ENCODE results near the gene NAV1. TPM values are rescaled to one million over a fixed set of nuclear protein-coding genes. Genes with fewer than 3 reads are reported as not detected.
A peak's percentile ranks its signal among the peaks of the same experiment; 100 is the strongest.

Gene NAV1
- total RNA-seq, 4 donors from 2014 or later: 13.3 to 29.7 (median 24.1) TPM

GRCh38 chr1:201540846-201541735, 2.2 kb downstream of the NAV1 start:
- intact Hi-C loops (cut with DNase I): no loop called here
- peaks cover 8 to 34% of the 10 kb centered on the region in 2 donors for H3K4me1 ChIP-seq
- H3K27ac ChIP-seq: peak overlapping the region; percentile 39 to 76 (median 70)
- no peaks in the 10 kb centered on the region for H3K27me3 ChIP-seq
- no peak for TF ChIP-seq POLR2A (IDR thresholded peaks at IDR 0.05)
- TF ChIP-seq, protein P1, sequence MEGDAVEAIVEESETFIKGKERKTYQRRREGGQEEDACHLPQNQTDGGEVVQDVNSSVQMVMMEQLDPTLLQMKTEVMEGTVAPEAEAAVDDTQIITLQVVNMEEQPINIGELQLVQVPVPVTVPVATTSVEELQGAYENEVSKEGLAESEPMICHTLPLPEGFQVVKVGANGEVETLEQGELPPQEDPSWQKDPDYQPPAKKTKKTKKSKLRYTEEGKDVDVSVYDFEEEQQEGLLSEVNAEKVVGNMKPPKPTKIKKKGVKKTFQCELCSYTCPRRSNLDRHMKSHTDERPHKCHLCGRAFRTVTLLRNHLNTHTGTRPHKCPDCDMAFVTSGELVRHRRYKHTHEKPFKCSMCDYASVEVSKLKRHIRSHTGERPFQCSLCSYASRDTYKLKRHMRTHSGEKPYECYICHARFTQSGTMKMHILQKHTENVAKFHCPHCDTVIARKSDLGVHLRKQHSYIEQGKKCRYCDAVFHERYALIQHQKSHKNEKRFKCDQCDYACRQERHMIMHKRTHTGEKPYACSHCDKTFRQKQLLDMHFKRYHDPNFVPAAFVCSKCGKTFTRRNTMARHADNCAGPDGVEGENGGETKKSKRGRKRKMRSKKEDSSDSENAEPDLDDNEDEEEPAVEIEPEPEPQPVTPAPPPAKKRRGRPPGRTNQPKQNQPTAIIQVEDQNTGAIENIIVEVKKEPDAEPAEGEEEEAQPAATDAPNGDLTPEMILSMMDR (IDR thresholded peaks at IDR 0.05): no peak
- H3K4me3 ChIP-seq (replicated peaks in 1 of 3): no peak overlapping the region
- 87 to 89% methylated on average over 12 of the region's 12 CpGs for WGBS, 2 donors
- DNase-seq: no peak
- H3K36me3 ChIP-seq: no peaks in the 10 kb centered on the region
- no peaks in the 10 kb centered on the region for H3K9me3 ChIP-seq

DNA sequence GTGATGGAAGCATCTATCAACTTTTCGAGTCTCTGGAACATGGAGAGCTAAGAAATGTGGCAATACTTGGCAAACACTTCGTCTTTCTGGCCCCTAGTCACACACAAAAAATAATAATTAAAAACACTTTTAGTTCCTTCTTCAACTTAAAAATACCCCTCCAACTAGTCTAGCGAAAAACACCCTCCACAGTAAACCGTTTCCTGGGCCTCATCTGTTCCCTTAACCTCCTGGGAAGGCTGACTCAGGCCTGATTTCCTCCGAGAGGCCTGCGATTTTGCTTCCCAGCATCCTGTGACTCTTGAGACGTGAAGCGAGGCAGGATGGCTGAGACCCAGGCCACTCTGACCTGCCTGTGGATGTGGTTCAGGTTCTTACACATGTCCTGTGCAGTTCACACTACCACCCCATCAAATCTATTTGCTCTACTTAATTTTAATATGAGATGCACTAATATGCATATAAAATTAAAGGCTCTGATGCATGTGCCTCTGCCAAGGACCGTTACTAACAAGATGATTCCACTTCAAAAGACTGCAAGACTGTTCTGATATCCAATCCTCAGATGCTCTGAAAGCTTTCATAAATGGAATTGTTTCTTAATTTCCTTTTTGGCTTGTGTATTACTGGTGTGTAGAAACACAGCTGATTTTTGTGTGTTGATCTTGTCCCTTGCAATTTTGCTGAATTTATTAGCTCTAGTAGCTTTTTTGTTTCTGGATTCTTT, 3.5 kb downstream of the NAV1 start:
- no peaks in the 10 kb centered on the region for H3K36me3 ChIP-seq
- no peaks in the 10 kb centered on the region for H3K27me3 ChIP-seq
- no peak for DNase-seq
- no peaks in the 10 kb centered on the region for H3K9me3 ChIP-seq
- no peak overlapping the region for H3K4me3 ChIP-seq (replicated peaks in 1 of 3)
- intact Hi-C loops (cut with DNase I): no loop called here
- TF ChIP-seq POLR2A (IDR thresholded peaks at IDR 0.05): no peak
- TF ChIP-seq, protein P1 (IDR thresholded peaks at IDR 0.05): no peak
- H3K4me1 ChIP-seq: peaks cover 8 to 25% of the 10 kb centered on the region in 2 donors
- peak overlapping the region in 2 of 3 donors; percentile 27 to 53 for H3K27ac ChIP-seq
- WGBS, 2 donors: 68 to 78% methylated on average over 9 of the region's 9 CpGs

DNA sequence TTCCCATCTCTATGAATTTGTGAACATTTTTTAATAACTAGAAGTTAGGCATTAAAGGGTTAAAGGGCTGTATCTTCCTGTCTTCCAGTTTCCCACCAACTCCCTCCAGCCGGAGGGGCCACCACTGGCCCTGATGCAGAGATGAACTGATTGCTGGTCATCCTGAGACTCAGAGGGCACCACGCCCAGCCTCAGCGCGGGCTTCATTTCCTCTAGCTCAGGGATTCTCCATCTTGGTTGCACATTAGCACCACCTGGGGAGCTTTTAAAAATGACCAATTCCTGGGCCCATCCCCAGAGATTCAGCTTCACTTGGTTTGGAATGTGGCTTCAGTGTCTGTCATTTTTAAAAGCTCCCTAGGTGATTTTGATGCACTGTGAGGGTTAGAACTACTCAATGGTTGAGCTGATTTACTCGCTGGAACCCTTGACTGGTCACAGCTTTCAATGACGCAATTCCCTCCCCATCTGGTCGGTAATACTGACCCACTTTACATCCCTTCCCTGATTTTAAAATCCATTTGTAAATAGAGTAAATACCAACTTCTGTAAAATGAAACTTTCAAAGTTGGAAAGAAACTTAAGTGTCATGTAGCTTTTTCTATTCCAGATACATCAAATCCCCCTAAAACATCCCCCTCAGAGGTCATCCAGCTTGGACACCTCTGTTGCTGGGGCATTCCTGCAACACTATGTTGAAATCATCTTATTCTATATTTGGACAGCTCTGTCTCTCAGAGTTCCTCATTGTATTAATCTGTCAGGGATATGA, 5.1 kb downstream of the NAV1 start:
- no peak overlapping the region for H3K4me3 ChIP-seq (replicated peaks in 1 of 3)
- intact Hi-C loops (cut with DNase I): no loop called here
- peaks cover 0 to 14% of the 10 kb centered on the region in 2 donors for H3K4me1 ChIP-seq
- H3K36me3 ChIP-seq: no peaks in the 10 kb centered on the region
- H3K27ac ChIP-seq: no peak overlapping the region
- 70 to 72% methylated on average over 7 of the region's 7 CpGs for WGBS, 2 donors
- no peak for DNase-seq
- no peaks in the 10 kb centered on the region for H3K9me3 ChIP-seq
- H3K27me3 ChIP-seq: no peaks in the 10 kb centered on the region
- TF ChIP-seq, protein P1 (IDR thresholded peaks at IDR 0.05): no peak
- no peak for TF ChIP-seq POLR2A (IDR thresholded peaks at IDR 0.05)

GRCh38 chr1:201544710-201545109, 5.8 kb downstream of the NAV1 start:
- no peaks in the 10 kb centered on the region for H3K9me3 ChIP-seq
- no peak overlapping the region for H3K27ac ChIP-seq
- H3K36me3 ChIP-seq: no peaks in the 10 kb centered on the region
- no peak overlapping the region for H3K4me3 ChIP-seq (replicated peaks in 1 of 3)
- H3K27me3 ChIP-seq: no peaks in the 10 kb centered on the region
- TF ChIP-seq, protein P1 (IDR thresholded peaks at IDR 0.05): no peak
- no peak for TF ChIP-seq POLR2A (IDR thresholded peaks at IDR 0.05)
- intact Hi-C loops (cut with DNase I): no loop called here
- peaks cover 0 to 10% of the 10 kb centered on the region in 2 donors for H3K4me1 ChIP-seq
- 97 to 98% methylated on average over 3 of the region's 3 CpGs for WGBS, 2 donors
- DNase-seq: no peak
